GM18870 (cell line): ENCODE results near the gene TATDN2.

Source experiments
- ATAC-seq: cut with Tn5 transposase; IDR thresholded peaks from one replicate; pipeline ENCODE4 v1.9.1; 2021; ENCODE audit warnings: moderate library complexity; ENCODE audit not compliant: unreplicated experiment

Gene TATDN2

GRCh38 chr3:10248184-10248983 is at the start of gene TATDN2:
Gene TATDN2 (plus strand): TSS chr3:10248459. CDS start chr3:10249201, 742 bp downstream.
- peak; percentile 95 for ATAC-seq

- peak; percentile 75 for ATAC-seq
These were observed 49.3 kb upstream of the TATDN2 start for GRCh38 chr3:10198761-10199649.

- no peak for ATAC-seq
These were observed 43.3 kb upstream of the TATDN2 start for GRCh38 chr3:10204921-10205320.

GRCh38 chr3:10205451-10206165 is 42.7 kb upstream of the TATDN2 start:
- ATAC-seq: no peak

- ATAC-seq: no peak
These were observed 42.1 kb upstream of the TATDN2 start for GRCh38 chr3:10206166-10206511.

- no peak for ATAC-seq
These were observed 35.0 kb upstream of the TATDN2 start for GRCh38 chr3:10213156-10213792.

- no peak for ATAC-seq
These were observed 32.5 kb upstream of the TATDN2 start for GRCh38 chr3:10215578-10216368.

- no peak for ATAC-seq
These were observed 30.9 kb upstream of the TATDN2 start for GRCh38 chr3:10217359-10217758.

GRCh38 chr3:10219737-10220136 is 28.5 kb upstream of the TATDN2 start:
- ATAC-seq: no peak

- ATAC-seq: peak; percentile 72
These were observed 24.3 kb upstream of the TATDN2 start for GRCh38 chr3:10223676-10224639.

- ATAC-seq: peak; percentile 33
These were observed 23.2 kb upstream of the TATDN2 start for GRCh38 chr3:10224794-10225665.

GRCh38 chr3:10226293-10226692 is 22.0 kb upstream of the TATDN2 start:
- no peak for ATAC-seq

GRCh38 chr3:10228248-10228950 is 19.9 kb upstream of the TATDN2 start:
- ATAC-seq: no peak

- ATAC-seq: no peak
These were observed 18.7 kb upstream of the TATDN2 start for GRCh38 chr3:10229576-10229975.

GRCh38 chr3:10232137-10232536 is 16.1 kb upstream of the TATDN2 start:
- ATAC-seq: no peak

- ATAC-seq: no peak
These were observed 14.3 kb upstream of the TATDN2 start for GRCh38 chr3:10233988-10234387.

GRCh38 chr3:10234526-10235230 is 13.6 kb upstream of the TATDN2 start:
- ATAC-seq: no peak
